SK-N-SH treated with all-trans-retinoic acid at 6 μM for 48 hours (cell line): ENCODE data around the gene CENPU.

ENCODE experiments used
- CSRNP3 ChIP-seq: fragments of 250-450 bp; sonication (Bioruptor Pico); IDR thresholded peaks from 2 replicates; pipeline ENCODE4 v1.5.1; 2021; ENCODE audit warnings: mild to moderate bottlenecking, moderate library complexity
- GLIS3 ChIP-seq: fragments of 250-450 bp; sonication (Bioruptor Pico); IDR thresholded peaks from 2 replicates; pipeline ENCODE4 v1.5.0; 2020; ENCODE audit warnings: mild to moderate bottlenecking, moderate library complexity
- OSR1 ChIP-seq: fragments of 250-450 bp; sonication (Bioruptor Pico); IDR thresholded peaks from 2 replicates; pipeline ENCODE4 v1.8.0; 2022; ENCODE audit warnings: moderate library complexity, mild to moderate bottlenecking, inconsistent platforms
- PATZ1 ChIP-seq: fragments of 250-450 bp; sonication (Bioruptor Pico); IDR thresholded peaks from 2 replicates; pipeline ENCODE4 v1.8.0; 2020; ENCODE audit warnings: mild to moderate bottlenecking, moderate library complexity, borderline replicate concordance
- POU6F1 ChIP-seq: fragments of 250-450 bp; sonication (Bioruptor Pico); IDR thresholded peaks from 2 replicates; pipeline ENCODE4 v1.8.0; 2021; ENCODE audit warnings: low read depth, mild to moderate bottlenecking, moderate library complexity, borderline replicate concordance
- PPARA ChIP-seq: fragments of 250-450 bp; sonication (Bioruptor Pico); IDR thresholded peaks from 2 replicates; pipeline ENCODE4 v1.5.0; 2020; ENCODE audit warnings: mild to moderate bottlenecking, borderline replicate concordance
- TOX ChIP-seq: fragments of 250-450 bp; sonication (Bioruptor Pico); IDR thresholded peaks from 2 replicates; pipeline ENCODE4 v1.8.0; 2021; ENCODE audit warnings: mild to moderate bottlenecking, moderate library complexity, borderline replicate concordance
- ZC3H10 ChIP-seq: fragments of 250-450 bp; sonication (Bioruptor Pico); IDR thresholded peaks from 2 replicates; pipeline ENCODE4 v1.5.1; 2021; ENCODE audit warnings: mild to moderate bottlenecking, moderate library complexity
- ZFP3 ChIP-seq: fragments of 250-450 bp; sonication (Bioruptor Pico); IDR thresholded peaks from 2 replicates; pipeline ENCODE4 v1.5.0; 2020; ENCODE audit warnings: mild to moderate bottlenecking, moderate library complexity
- ZFP30 ChIP-seq: fragments of 450-650 bp; formaldehyde crosslinking; IDR thresholded peaks from 2 replicates; pipeline ENCODE4 v1.5.0; 2022; ENCODE audit warnings: mild to moderate bottlenecking, moderate library complexity

- TF ChIP-seq PATZ1 (CRISPR knock-in tag), result no peak
- no peak for TF ChIP-seq ZFP30 (CRISPR knock-in tag)
- TF ChIP-seq PPARA, result no peak
- no peak for TF ChIP-seq GLIS3 (CRISPR knock-in tag)
- no peak for TF ChIP-seq POU6F1 (CRISPR knock-in tag)
- TF ChIP-seq ZC3H10, result no peak
- no peak for TF ChIP-seq TOX (CRISPR knock-in tag)
- TF ChIP-seq OSR1 (CRISPR knock-in tag), result no peak
- TF ChIP-seq CSRNP3 (CRISPR knock-in tag), result no peak
- TF ChIP-seq ZFP3, result no peak
Observed at GRCh38 chr4:184684491-184685189, 49.3 kb downstream of the CENPU start.
